ENCODE data around the gene MRPS23.
A peak's percentile ranks its signal among the peaks of the same experiment; 100 is the strongest.

Gene MRPS23

DNA sequence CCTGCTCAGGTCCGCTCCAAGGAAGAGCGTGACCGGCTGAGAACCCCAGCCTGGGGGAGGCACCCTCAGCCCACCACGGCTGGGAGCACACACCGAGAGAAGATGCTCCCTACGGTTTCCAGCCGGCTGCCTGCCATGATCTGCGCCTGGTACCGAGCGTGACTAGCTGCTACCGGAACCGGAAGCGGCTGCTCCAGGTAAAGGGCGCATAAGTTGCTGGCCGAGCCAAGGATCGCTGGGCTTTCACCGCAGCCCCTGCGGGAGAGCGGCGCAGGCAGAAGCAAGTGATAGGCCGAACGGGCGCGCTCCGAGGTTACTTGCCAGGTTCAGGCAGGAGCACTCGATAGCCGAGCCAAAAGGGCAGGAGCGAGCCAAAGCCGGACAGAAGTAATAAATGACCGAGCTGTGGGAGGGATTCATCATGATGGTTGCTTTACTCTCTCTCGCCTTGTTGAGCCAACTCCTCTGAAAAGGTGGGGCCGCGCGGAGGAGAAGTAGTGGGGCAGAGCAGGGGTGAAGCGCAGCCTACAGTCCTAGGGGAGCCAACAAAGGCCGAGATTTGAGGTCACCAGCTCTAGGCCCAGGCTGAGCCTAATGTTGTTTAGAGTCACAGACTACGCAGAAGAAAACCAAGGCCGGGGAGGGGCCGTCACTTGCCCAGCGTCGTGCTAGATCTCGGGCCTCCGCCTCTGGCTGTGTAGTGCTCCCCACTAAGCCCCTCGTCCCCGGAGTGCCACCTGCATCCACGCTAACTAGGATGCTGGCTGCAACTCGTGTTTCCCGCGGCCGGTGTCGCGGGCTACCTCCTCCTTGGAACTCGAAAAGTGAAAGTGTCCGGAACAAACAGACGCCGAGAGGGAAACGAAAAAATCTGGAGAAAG, at the start of gene MRPS23:
TSS of gene MRPS23 (minus strand) at position 171 of the 881 bp plus-strand sequence. CDS start at position 137, 34 bp downstream.
- DNase-seq, result peak; percentile 96

GRCh38 chr17:57899391-57899790, 49.5 kb upstream of the MRPS23 start:
- DNase-seq, result no peak

- DNase-seq, result no peak
Observed at GRCh38 chr17:57898487-57899311, 48.9 kb upstream of the MRPS23 start.

DNA sequence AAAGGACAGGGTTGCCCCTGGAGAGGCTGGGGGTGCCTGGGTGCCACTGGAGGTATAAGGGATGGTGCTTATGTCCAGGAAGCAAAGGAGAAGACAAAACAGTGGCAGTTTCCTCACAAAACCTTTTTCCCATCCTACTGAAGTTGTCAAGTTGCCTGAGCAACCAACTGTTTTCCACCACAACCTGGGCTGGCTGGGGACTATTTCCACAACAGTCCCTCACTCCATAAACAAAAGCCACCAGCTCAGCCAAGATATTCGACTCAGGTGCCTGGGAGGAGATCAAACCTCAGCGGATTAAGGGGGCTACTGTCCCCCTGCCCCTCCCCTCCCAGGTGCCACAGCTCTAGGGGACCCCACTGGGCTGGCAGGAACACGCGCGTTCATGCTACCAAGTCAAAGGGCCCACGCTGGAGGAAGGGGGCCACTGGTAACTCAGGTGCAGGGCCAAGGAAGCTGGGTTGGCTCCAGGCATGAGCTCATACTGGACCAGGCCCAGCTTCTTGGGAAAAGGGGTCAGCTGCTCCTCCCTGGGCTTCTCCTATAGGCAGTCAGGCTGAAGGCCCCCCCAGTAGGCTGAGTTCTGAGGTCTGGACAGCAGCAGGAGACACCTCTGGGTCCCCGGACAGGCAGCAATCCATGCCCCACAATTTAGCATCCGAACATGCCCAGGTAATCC, 45.7 kb upstream of the MRPS23 start:
- no peak for DNase-seq

DNA sequence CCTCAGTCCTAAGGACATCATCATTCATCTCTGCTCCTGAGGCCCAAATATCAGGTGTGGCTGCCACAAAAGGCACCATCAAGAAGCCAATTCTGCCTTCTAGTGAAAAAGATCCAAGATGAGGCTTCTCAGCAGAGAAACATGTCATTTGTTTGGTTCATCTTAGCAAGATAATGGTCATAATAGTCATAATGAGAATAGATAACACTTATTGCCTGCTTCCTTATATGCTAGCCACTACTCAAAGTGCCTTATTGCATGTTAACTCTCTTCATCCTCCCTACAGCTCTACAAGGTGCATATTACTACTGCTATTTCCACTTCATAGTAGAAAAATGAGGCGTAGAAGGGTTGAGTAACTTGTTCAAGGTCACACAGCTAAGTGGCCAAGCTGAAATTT, 45.0 kb upstream of the MRPS23 start:
- DNase-seq, result no peak

DNA sequence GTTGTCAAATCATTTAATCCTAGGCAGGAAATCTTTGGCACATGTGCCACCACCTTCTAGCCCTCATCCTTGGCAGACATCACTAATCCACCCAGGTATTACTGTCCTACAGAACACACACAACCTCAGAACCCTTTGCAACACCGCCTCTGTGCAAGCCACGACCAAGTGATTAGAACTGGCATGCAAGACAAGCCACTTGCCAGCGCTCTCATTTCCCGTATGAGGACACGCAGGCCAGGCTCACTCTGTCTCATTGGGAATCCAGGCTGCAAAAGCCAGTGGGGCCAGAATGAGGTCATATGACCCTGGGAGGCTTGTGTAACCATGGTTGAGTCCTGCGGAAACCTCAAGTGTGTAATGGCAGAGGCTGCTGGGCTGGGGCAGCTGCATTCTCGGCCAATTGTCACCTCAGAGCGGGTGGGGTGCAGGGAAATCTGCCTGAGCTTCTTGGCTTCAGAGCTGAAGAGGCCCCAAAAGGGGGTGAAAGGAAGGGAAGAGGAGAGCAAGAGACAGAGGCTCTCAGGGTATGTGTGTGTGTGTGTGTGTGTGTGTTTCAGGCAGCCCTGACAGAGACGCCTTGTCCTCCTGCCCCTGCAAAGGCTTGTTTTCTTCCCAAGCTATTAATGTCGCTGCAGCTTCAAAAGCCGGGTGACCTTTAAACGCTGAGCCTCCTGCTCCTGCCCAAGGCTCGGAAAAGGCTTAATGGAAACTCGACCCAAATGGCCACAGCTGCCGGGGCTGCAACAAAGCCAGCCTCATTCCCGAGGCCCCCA, 43.2 kb upstream of the MRPS23 start:
- peak; percentile 77 for DNase-seq

DNA sequence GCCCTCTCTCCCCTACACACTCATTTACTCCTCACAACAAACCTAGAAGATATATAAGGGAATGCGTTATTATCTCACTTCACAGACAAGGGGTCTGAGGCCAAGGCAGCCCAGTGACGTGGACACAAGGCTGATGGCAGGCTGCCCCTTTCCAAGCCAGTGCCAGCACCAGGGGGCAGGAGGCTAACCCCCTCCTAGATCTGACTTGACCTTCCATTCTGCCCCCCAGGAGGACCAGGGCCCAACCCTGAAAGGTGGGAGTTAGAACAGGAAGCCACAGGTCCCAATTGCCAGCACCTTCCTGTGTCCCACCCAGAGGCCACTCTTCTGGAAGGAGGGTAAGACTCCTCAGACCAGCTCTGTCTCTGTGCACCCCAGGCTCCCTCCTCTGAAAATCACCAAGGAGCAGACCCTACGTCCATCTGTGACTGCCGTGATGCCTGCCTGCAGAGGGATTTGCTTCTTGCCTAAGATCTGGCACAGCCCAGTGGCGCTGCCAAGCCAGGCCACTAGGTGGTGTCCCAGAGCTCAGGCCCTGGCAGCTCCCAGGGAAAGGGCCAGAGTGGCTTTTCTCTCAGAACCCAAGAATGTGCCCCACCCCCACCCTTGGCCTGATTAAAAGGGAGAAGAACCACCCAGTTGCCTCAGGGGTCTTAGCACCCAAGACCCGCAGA, 42.4 kb upstream of the MRPS23 start:
- DNase-seq, result peak; percentile 76

DNA sequence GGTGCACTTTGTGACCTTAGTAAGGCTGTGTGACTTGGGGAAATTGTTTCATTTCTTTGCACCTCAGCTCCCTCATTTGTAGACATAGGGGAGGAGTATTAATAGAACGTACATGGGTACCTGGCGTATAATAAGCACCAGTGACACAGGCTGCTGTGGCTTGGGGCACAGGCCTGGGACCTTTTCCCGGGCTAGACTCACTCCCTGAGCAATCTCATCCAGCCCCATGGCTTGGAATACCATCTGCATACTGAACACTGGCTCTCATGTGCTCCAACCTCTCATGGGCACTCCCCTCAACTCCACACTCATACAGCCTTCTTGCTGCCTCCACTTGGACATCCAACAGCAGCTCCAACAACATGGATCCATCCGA, 41.0 kb upstream of the MRPS23 start:
- DNase-seq, result no peak

- DNase-seq, result no peak
Observed at GRCh38 chr17:57889892-57890856, 40.3 kb upstream of the MRPS23 start.

DNA sequence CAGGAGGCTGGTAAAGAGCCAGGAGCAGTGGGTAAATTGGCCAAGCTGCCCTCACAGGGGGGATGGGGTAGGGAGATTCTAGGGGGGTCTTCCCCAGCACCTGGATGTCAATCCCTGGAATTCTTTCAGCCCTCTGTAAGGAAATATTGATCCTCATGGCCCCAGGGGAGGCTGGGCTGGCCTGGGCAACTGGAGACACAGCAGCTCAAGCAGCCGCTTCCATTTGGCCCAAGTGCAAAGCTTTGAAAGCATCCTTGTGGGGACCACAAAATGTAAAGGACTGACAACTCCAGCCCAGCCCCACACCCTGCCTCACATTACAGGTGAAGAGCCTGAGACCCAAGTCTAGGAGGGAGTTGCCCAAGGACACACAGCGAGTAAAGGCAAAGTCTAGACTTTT, 39.4 kb upstream of the MRPS23 start:
- DNase-seq, result no peak

GRCh38 chr17:57888311-57889216, 38.7 kb upstream of the MRPS23 start:
- DNase-seq, result no peak

GRCh38 chr17:57887161-57887560, 37.3 kb upstream of the MRPS23 start:
- DNase-seq, result no peak

- DNase-seq, result no peak
Observed at GRCh38 chr17:57886020-57886419, 36.2 kb upstream of the MRPS23 start.

GRCh38 chr17:57885148-57885915, 35.5 kb upstream of the MRPS23 start:
- no peak for DNase-seq

DNA sequence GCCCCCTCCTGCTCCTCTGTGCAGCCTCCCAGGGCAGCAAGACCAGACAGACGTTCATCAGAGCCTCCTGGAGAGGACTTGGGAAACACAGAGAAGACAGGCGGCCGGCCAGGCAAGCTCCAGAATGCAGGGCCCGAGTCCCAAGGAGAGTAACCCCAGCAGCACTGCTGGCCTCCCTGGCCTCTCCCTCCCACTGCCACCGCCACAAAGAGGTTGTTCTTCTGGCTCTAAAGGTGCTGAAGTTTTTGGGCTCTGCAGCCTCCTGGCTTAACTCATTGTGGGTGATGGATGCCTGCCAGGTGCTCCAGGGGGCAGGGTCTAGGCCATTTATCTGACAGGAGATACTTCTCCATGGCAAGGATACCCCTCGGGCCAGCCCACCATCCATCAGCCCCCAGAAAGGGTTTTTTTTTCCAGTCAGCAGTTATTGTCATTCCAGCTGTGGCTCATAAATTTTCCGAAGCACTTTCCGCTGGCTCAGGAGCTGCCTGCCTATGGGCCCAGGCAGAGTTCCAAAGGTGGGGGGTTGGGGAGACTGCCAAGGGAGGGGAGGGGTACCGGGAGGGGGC, 32.0 kb upstream of the MRPS23 start:
- no peak for DNase-seq

GRCh38 chr17:57881143-57881542, 31.3 kb upstream of the MRPS23 start:
- no peak for DNase-seq

DNA sequence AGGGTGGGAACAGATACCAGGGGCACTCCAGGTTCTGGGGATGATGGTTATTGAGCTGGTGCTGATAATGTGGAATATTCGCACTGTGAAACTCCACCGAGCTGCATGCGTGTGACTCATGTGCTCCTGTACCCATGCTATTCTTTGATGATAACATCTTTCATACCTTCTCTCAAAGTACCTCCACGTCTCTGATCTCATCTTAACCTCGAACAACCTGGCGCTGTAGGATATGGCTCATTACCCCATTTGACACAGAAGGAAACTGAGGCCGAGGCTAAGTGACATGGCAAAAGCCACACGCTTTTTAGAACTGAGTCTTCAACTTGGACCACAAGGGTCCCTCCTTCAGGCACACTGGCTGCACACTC, 30.2 kb upstream of the MRPS23 start:
- DNase-seq, result no peak

DNA sequence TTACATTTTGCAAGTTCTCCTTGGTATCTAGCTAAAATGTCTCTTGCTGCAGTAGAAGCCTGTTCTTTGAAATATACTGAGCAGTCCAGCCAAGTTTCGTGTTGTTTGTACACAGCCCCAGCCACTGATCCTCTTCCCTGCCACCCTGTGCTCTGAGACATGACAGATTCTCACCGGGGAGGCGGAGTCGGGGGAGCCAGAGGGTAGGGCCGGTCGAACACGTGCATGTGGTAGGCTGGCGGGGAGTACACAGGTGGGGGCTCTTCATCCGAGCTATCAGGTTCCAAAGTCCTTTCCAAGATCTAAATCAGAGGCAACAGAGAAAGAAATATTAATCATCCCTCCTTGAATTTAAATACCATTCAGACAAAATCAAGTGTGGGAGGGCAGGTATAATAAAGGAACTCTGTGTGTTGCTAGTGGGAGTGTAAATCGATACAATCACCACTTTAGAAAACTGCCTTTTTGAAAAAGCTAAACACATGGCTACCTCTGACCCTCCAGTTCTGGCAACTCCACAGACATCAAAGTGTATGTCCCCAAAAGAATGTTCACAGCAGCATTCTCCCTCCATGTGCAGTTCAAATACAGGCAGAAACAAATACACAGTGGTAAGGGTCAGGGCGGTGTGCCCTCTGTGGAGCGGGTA, 29.7 kb upstream of the MRPS23 start:
- no peak for DNase-seq

All from CD4-positive, alpha-beta T cell treated with Interleukin-15 for 1 hour (primary cell).